Renal cortex interstitium (tissue), 11 donors: Measurements from ENCODE around the gene BIRC3. TPM values are rescaled to one million over a fixed set of nuclear protein-coding genes. Genes with fewer than 3 reads are reported as not detected.
"Not testable (repeated sequence)": the region's sequence is repeated elsewhere in the genome, so short reads cannot be mapped to it uniquely, and the experiment has no call there.

Experiments
- DNase-seq, 11 donors: peaks; one replicate each; pipeline ENCODE4 v3.0.0-alpha.2; 2013; ENCODE audit warnings: low read depth in 9 of 11, low spot score in 4 of 11; ENCODE audit errors: extremely low read depth in 1 of 11
- polyA plus RNA-seq, 3 donors: library from polyadenylated mRNA; unstranded; fragments of 120-200 nt; gene quantifications; one replicate each; pipeline ENCODE4 v1.2.1, GENCODE V29; 2013; ENCODE audit not compliant: insufficient read length in 3 of 3

BIRC3 gene
- polyA plus RNA-seq, 3 donors: 0.92 to 2.6 (median 1.1) TPM

- no peak for DNase-seq
Measured at GRCh38 chr11:102291831-102292230, 25.5 kb upstream of the BIRC3 start.

GRCh38 chr11:102292933-102293332, 24.4 kb upstream of the BIRC3 start:
- DNase-seq: no peak

DNA sequence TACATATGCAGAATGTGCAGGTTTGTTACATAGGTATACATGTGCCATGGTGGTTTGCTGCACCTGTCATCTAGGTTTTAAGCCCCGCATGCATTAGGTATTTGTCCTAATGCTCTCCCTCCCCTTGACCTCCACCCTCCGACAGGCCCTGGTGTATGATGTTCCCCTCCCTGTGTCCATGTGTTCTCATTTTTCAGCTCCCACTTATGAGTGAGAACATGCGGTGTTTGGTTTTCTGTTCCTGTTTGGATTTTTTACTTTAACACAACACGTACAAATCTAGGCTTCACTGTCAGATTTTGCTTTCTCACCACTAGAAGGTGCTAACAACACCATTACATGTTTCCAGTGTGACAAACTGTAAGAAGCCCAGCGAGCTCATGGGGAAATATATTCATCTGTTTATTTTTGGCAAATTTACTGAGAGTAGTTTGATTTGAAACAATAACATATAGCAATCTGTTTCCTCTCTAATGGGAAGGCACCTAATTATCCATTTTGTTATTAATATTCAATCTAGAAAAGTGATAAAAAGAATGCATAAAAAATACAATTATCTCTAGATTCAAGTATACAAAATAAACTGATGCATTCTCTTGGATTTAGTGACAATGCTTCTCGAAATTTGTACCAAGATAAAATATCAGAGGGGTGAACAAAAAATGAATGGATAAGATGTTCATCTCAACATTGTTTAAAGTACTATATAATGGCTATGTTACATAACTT, 23.2 kb upstream of the BIRC3 start:
- DNase-seq: no peak

DNA sequence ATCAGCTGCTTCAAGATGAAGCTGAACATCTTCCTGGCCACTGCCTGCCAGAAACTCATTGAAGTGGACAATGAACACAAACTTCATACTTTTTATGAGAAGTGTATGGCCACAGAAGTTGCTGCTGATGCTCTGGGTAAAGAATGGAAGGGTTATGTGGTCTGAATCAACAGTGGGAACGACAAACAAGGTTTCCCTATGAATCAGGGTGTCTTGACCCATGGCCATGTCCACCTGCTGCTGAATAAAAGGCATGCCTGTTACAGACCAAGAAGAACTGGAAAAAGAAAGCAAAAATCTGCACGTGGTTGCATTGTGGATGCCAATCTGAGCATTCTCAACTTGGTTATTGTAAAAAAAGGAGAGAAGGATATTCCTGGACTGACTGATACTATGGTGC, 22.2 kb upstream of the BIRC3 start:
- DNase-seq: no peak

- not testable (repeated sequence) for DNase-seq
Measured at GRCh38 chr11:102296757-102297156, 20.5 kb upstream of the BIRC3 start.

DNA sequence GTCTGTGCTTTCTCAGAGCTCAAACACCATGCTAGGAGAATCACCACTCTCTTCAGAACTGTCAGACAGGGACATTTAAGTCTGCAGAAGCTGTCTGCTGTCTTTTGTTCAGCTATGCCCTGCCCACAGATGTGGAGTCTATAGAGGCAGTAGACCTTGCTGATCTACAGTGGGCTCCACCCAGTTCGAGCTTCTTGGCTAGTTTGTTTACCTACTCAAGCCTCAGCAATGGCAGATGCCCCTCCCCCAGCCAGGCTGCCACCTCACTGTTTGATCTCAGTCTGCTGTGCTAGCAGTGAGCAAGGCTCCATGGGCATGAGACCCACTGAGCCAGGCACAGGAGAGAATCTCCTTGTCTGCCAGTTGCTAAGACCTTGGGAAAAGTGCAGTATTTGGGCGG, 16.4 kb upstream of the BIRC3 start:
- DNase-seq: not testable (repeated sequence)

GRCh38 chr11:102302241-102302640, 15.0 kb upstream of the BIRC3 start:
- no peak for DNase-seq

GRCh38 chr11:102304686-102305085, 12.6 kb upstream of the BIRC3 start:
- no peak for DNase-seq

DNA sequence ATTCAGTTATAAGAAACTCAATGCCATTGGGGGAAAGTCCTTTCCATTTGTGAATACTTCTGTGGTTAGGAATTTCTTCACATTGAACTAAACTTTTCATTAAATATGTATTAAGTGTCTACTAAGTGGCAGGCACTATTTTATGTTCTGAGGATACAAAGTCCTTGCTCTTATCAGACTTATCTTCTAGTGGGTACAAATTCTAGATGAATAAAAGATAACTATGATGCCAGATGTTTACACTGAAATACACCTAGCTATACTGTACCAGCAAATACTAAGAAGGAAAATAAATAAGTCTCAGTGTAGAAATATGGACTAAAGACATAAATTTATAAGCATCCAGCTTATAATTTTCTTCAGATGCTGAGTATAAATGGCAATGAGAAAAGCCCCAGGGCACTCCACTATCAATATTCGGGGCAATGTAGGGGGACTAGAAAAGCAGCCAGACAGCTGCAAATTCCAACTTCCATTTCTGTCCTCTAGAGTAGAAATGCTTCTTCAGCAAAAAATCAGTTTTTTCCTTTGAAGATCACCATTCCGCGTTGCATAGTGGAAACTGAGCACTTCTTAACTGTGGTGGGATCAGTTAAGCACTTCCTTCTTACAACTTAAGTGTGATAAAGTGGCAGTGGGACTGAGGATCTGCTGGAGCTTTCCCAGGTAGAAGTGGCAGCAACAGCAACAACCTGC, 11.8 kb upstream of the BIRC3 start:
- DNase-seq: no peak

- no peak for DNase-seq
Measured at GRCh38 chr11:102306048-102306597, 11.2 kb upstream of the BIRC3 start.

DNA sequence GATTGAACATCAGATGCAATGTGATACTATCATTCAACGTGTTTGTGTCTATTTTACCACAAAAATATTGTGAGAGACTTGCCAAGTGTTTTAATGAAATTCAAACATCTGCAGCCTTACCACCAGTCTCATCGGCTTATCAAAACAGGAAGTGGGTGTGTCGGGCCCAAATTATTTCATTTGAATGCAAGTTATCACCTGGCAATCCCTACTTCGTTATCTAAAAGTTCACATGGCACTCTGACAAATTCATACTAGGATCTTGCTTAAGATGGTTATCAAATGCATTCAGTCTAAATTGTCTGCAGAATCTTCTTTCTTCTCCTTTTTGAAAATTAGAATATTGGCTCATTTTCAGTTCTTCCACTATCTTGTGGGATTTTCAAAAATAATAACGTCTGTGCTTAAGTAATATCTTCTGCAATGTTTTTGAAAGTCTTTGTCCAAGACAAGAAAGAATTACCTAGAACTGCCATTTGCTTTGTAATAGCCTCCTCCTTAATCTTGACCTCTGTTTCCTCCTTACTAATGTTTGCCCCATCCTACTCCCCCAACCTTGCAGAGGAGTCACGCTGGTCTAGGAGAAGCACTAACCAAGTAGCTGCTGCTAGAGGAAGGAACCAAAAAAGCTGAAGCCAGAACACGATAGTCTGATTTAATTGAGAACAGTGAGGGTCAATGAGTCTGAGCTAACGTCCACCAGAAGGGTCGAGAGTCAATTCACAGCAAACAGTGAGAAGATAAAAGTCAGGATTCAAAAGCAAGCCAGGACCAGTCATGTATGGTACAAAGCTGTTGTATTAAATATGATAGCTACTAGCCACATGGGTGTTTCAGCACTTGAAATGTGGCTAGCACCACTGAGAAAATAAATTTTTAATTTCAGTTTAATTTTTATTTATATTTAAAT, 10.2 kb upstream of the BIRC3 start:
- DNase-seq: no peak

DNA sequence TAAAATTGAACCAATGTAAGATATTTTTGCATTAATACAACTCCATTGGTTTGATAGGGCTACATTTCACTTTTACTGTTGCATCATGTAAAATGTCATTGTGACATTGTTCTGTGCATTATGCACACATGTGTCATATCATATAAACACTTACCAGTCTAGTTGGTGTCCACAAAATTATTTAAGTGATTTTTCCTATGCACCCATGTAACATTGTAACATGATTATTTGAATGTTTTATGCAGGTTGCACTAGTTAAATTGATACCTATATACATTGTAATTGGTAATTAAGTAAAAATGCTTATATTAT, 9.6 kb upstream of the BIRC3 start:
- DNase-seq: no peak

DNA sequence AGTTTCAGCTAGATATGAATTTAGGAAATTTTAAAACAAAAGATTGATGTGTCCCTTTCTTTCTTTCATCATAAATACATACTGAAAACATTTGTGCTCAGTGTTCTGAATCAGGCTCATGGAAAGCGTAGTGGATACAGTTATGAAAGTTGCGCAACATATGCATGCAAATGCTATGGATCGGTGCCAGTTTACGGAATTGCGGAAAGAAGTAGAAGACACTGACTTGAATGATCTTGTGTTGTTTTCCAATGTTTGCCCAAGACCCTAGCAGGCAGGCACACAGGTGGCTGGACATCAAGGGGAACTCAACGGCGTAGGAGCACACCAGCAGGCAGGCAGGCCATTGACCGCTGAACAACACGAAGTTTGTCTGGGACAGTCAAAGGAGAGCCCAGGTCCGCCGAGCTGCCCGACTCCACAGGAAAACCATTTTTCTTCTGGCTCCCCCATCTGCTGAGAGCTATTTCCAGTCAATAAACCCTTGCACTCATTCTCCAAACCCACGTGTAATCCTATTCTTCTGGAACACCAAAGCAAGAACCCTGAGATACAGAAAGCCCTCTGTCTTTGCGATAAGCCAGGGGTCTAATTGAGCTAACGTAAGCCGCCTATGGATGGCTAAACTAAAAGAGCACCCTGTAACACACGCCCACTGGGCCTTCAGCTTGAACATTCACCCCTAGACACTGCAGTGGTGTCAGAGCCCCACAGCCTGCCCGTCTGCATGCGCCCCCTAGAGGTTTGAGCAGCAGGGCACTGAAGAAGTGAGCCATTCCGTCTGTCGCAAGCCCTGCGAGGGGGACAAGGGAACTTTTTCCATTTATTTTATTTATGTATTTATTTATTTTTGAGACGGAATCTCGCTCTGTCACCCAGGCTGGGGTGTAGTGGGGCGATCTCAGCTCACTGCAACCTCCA, 7.4 kb upstream of the BIRC3 start:
- no peak for DNase-seq

- DNase-seq: no peak
Measured at GRCh38 chr11:102312667-102313066, 4.6 kb upstream of the BIRC3 start.

GRCh38 chr11:102313238-102313940, 3.9 kb upstream of the BIRC3 start:
- DNase-seq: no peak

- DNase-seq: no peak
Measured at GRCh38 chr11:102314784-102315183, 2.5 kb upstream of the BIRC3 start.

GRCh38 chr11:102316346-102316904, 859 bp upstream of the BIRC3 start:
- no peak for DNase-seq

DNA sequence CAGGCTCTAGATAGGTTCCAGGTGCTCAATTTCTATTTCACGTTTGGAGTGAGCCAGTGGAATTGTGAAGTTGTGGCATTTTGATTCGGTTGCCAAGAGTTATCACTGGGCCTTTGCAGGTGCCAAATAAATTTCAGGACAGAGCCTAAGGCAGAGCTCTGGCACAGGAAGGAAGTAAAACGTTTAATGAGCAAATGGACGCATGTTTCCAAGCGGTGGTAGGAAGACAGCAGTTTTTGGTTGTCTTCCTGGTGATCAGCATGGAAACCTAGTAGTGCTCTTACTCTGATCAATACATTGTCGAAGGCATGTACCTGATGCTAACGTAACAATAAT, 452 bp downstream of the BIRC3 start:
- DNase-seq: no peak
